ENCODE results near the gene PMS1. TPM values are rescaled to one million over a fixed set of nuclear protein-coding genes. Genes with fewer than 3 reads are reported as not detected.
A peak's percentile ranks its signal among the peaks of the same experiment; 100 is the strongest.

PMS1 gene
- total and polyA plus RNA-seq, 3 donors from 2014 or later, result 39.5 to 81.8 (median 69.3) TPM

- TF ChIP-seq CTCF (IDR thresholded peaks at IDR 0.05), result no peak
- TF ChIP-seq POLR2A (IDR thresholded peaks at IDR 0.05), result no peak
- DNase-seq, result no peak
- WGBS, 2 donors, result 64 to 74% methylated on average over 6 of the region's 6 CpGs
- Histone ChIP-seq H3K27me3 (no peaks in the 10 kb centered on the region), H3K4me1 (peaks cover 11% of the 10 kb centered on the region), H3K9me3 (no peaks in the 10 kb centered on the region), H3K36me3 (ENCODE audit: low read depth, missing control alignments) (no peaks in the 10 kb centered on the region), H3K27ac (peak overlapping the region; percentile 60 to 61), H3K4me3 (no peak overlapping the region)
- intact Hi-C loops (cut with DNase I; ENCODE audit: low total_unique reads), result no loop called here
Measured at GRCh38 chr2:189797902-189798301, 13.7 kb downstream of the PMS1 start.

GRCh38 chr2:189798312-189799029 lies 14.2 kb downstream of the PMS1 start:
- intact Hi-C loops (cut with DNase I; ENCODE audit: low total_unique reads), result no loop called here
- Histone ChIP-seq H3K4me1 (peaks cover 14% of the 10 kb centered on the region), H3K27me3 (no peaks in the 10 kb centered on the region), H3K4me3 (no peak overlapping the region), H3K27ac (peak overlapping the region; percentile 60 to 61), H3K9me3 (no peaks in the 10 kb centered on the region), H3K36me3 (ENCODE audit: low read depth, missing control alignments) (no peaks in the 10 kb centered on the region)
- 41 to 52% methylated on average over 4 of the region's 4 CpGs for WGBS, 2 donors
- no peak for DNase-seq
- TF ChIP-seq POLR2A (IDR thresholded peaks at IDR 0.05), result no peak
- TF ChIP-seq CTCF (IDR thresholded peaks at IDR 0.05), result peak in 1 of 3 experiments; percentile 30

GRCh38 chr2:189799030-189799331 lies 14.7 kb downstream of the PMS1 start:
- H3K27ac ChIP-seq, result no peak overlapping the region
- TF ChIP-seq CTCF (IDR thresholded peaks at IDR 0.05) (no peak), POLR2A (IDR thresholded peaks at IDR 0.05) (no peak)
- H3K9me3 ChIP-seq, result no peaks in the 10 kb centered on the region
- no peaks in the 10 kb centered on the region for H3K27me3 ChIP-seq
- no peak for DNase-seq
- H3K4me3 ChIP-seq, result no peak overlapping the region
- intact Hi-C loops (cut with DNase I; ENCODE audit: low total_unique reads), result no loop called here
- H3K36me3 ChIP-seq (ENCODE audit: low read depth, missing control alignments), result no peaks in the 10 kb centered on the region
- peaks cover 19% of the 10 kb centered on the region for H3K4me1 ChIP-seq

- intact Hi-C loops (cut with DNase I; ENCODE audit: low total_unique reads), result no loop called here
- no peak overlapping the region for H3K27ac ChIP-seq
Measured at GRCh38 chr2:189799531-189799930, 15.3 kb downstream of the PMS1 start.

More at GRCh38 chr2:189799531-189799930, 15.3 kb downstream of the PMS1 start:
- WGBS, 2 donors, result 72 to 83% methylated on average over 2 of the region's 2 CpGs
- H3K4me1 ChIP-seq, result peaks cover 19% of the 10 kb centered on the region
- H3K27me3 ChIP-seq, result no peaks in the 10 kb centered on the region
- H3K9me3 ChIP-seq, result no peaks in the 10 kb centered on the region
- TF ChIP-seq POLR2A (IDR thresholded peaks at IDR 0.05) (no peak), CTCF (IDR thresholded peaks at IDR 0.05) (no peak)
- H3K36me3 ChIP-seq (ENCODE audit: low read depth, missing control alignments), result no peaks in the 10 kb centered on the region
- H3K4me3 ChIP-seq, result no peak overlapping the region
- no peak for DNase-seq

Data from testis (tissue), 3 donors.